ENCODE results near the gene SEPTIN2. TPM values are rescaled to one million over a fixed set of nuclear protein-coding genes. Genes with fewer than 3 reads are reported as not detected.

The SEPTIN2 gene
- total RNA-seq (2021) (431 and 500 TPM in 2 replicates), Bru-seq, nascent RNA (percentile 98 among the genes with signal in this experiment), BruChase-seq, experiment 1, labeled RNA remaining after a 2-hour chase (percentile 100 among the genes with signal in this experiment), BruChase-seq, experiment 2, labeled RNA remaining after a 6-hour chase (percentile 98 among the genes with signal in this experiment)
- long read RNA-seq, transcript SEPT2-204 (13 exons, 3,701 nt): minor isoform, 110 of 823 reads
- long read RNA-seq, transcript SEPT2-203 (13 exons, 3,315 nt): major isoform, 481 of 823 reads
- long read RNA-seq, transcript SEPT2-208 (12 exons, 3,267 nt): minor isoform, 11 of 823 reads
- long read RNA-seq, partial matches to known transcripts: 42 of 823 reads
- long read RNA-seq, other reads (novel, unspliced or antisense): 174 of 823 reads

DNA sequence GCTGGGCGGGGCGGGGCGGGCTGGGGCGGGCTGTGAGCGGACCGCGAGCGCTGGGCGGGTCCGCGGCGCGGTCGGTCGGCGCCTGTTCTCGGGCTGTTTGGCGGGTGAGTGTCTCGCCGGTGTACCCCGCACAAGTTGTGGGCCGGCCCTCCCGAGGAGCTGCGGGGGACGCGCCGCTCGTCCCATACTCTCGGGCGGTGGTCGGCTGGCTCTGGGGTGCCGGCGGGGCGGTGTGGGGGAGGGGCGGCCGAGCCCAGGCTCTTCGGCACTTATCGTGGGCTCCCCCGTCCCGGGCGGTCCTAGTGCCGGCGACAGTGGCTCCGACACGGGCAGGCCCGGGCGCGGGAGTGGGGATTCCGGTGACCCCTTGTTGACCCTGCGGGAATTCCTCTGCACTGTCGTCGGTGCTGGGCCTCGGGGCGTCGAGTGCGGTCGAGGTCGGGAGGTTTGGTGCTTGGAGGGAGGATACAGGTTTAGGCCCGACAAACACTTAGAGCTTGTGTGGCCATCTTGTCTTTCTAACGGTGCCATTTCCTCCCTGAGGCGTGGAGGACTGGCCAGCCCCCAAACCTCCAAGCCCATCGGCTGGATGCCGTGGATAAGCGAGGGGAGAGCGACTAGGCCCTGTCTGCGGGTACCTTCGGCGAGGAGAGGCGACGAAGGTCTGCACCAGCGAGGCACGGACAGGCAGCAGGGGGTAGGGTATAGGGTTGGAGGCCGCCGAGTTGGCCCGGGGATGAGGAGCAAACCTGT lies at the start of gene SEPTIN2:
Gene SEPTIN2 (plus strand): TSS at position 47 of the 753 bp plus-strand sequence. CDS start 8,308 bp downstream, outside the sequence.
- Histone ChIP-seq H3F3A (ENCODE audit: insufficient read depth, low read depth) (peaks cover 7% of the 10 kb centered on the region), H3K9me3 (ENCODE audit: insufficient read depth, low read depth) (no peaks in the 10 kb centered on the region), H2AFZ (peak within 1 kb of the TSS; percentile 90), H3K4me2 (peak within 1 kb of the TSS; percentile 91), H3K27ac (peak within 1 kb of the TSS; percentile 96), H3K9me2 (ENCODE audit: insufficient read depth) (no peaks in the 10 kb centered on the region), H4K20me1 (ENCODE audit: insufficient read depth) (peaks cover 64% of the 10 kb centered on the region), H3K4me1 (replicated peaks; ENCODE audit: insufficient read depth) (peaks cover 39% of the 10 kb centered on the region), H3K27me3 (ENCODE audit: insufficient read depth, low read depth) (no peaks in the 10 kb centered on the region), H3K79me2 (ENCODE audit: low read depth) (peaks cover 92% of the 10 kb centered on the region), H3K36me3 (ENCODE audit: low read depth) (peaks cover 32% of the 10 kb centered on the region), H3K4me3 (peak within 1 kb of the TSS; percentile 95)
- peak in 1 of 2 experiments; percentile 51 for DNase-seq
- POLR2A ChIA-PET (ENCODE audit: unreplicated experiment): interaction anchor here (0.7 kb wide), 1 partner anchor 36 kb away, joined by 3 read pairs; no protein-coding TSS in a partner anchor
- intact Hi-C loops (cut with micrococcal nuclease; ENCODE audit: unreplicated experiment): loop anchor here (1.0 to 5.0 kb wide), 6 partner anchors 41 to 418 kb away; partner anchors contain the start of genes FARP2, MTERF4 and STK25
- CTCF ChIA-PET: no interaction called here
- no TSS peak for BruUV-seq (replicated peaks)
- TF ChIP-seq EZH2 (IDR thresholded peaks at IDR 0.05; ENCODE audit: low read depth): no peak
- TF ChIP-seq, protein P1, sequence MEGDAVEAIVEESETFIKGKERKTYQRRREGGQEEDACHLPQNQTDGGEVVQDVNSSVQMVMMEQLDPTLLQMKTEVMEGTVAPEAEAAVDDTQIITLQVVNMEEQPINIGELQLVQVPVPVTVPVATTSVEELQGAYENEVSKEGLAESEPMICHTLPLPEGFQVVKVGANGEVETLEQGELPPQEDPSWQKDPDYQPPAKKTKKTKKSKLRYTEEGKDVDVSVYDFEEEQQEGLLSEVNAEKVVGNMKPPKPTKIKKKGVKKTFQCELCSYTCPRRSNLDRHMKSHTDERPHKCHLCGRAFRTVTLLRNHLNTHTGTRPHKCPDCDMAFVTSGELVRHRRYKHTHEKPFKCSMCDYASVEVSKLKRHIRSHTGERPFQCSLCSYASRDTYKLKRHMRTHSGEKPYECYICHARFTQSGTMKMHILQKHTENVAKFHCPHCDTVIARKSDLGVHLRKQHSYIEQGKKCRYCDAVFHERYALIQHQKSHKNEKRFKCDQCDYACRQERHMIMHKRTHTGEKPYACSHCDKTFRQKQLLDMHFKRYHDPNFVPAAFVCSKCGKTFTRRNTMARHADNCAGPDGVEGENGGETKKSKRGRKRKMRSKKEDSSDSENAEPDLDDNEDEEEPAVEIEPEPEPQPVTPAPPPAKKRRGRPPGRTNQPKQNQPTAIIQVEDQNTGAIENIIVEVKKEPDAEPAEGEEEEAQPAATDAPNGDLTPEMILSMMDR (conservative IDR thresholded peaks at IDR 0.05): no peak

DNA sequence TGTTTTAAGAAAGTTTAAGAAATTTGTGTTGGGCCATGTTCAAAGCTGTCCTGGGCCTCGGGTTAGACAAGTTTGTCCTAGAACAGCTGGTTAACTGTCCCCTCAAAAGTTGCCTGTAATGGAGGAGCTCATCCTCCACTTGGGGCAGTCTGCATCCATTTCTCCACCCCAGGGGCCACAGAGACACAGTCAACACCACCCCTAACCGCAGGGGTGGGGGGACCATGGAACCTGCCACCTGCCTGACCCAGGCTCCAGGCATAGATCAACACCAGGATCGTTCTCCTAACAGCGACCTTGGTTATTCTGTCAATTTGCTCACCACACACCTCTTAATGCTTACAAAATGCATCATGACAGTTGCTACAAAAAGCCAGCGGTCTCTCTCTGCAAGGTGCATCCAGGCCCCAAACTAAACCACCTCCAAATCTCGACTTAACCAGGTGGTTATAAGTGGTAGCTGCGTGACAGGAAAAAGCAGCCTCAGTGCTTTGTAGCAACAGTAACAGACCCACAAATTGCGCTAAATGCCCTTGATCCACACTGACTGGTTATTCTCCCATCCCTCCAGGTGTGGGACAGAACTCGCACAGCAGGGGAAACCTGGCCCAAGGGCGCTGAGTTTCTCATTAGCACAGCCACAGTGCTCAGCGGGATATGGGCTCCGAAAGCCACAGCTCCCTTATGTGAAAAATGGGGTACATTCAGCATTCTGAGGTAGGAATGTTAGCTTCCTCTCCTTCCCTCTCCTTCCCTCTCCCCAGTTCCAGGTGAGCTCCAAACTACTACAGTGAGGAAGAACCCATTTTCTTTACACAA lies 48.3 kb upstream of the SEPTIN2 start:
- POLR2A ChIA-PET (ENCODE audit: unreplicated experiment): no interaction called here

DNA sequence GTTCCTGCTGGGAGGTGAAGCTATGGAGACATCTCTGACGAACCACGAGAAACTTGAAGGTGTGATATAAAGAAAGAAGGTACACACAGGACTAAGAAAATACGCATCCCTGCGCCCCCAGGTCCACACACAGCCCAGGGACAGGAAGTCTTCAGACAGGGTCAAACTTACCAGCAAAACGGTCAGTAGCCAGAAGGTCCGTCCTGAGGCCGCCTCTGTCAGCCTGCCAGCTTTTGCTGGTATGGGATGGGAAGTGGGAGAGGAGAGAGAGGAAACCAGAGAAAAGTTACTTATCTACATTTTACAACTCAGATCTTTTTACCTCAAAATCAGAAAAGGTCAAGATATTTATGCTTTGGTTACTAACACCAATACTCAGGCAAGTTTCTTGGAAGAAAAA lies 47.4 kb upstream of the SEPTIN2 start:
- Histone ChIP-seq H3K36me3 (ENCODE audit: low read depth) (peaks cover 45% of the 10 kb centered on the region), H2AFZ (no peak overlapping the region), H3K27ac (no peak overlapping the region), H3K9me2 (ENCODE audit: insufficient read depth) (no peaks in the 10 kb centered on the region), H3K79me2 (ENCODE audit: low read depth) (peaks cover 65% of the 10 kb centered on the region), H3K4me3 (no peak overlapping the region), H3K27me3 (ENCODE audit: insufficient read depth, low read depth) (no peaks in the 10 kb centered on the region), H3F3A (ENCODE audit: insufficient read depth, low read depth) (peaks cover 18% of the 10 kb centered on the region; the same call in 1 of the 2 replicates), H4K20me1 (ENCODE audit: insufficient read depth) (peaks cover 72% of the 10 kb centered on the region), H3K4me2 (no peak overlapping the region), H3K9me3 (ENCODE audit: insufficient read depth, low read depth) (no peaks in the 10 kb centered on the region), H3K4me1 (replicated peaks; ENCODE audit: insufficient read depth) (peaks cover 31% of the 10 kb centered on the region)
- ChIA-PET CTCF (no interaction called here), POLR2A (ENCODE audit: unreplicated experiment) (no interaction called here)
- TF ChIP-seq, protein P1 (conservative IDR thresholded peaks at IDR 0.05): no peak
- no peak for TF ChIP-seq EZH2 (IDR thresholded peaks at IDR 0.05; ENCODE audit: low read depth)
- intact Hi-C loops (cut with micrococcal nuclease; ENCODE audit: unreplicated experiment): no loop called here
- BruUV-seq (replicated peaks): no TSS peak
- DNase-seq: no peak

More for the DNA sequence above, 48.3 kb upstream of the SEPTIN2 start:
- no peak for DNase-seq
- peaks cover 27% of the 10 kb centered on the region for H3K4me1 ChIP-seq (replicated peaks; ENCODE audit: insufficient read depth)
- H3K27ac ChIP-seq: no peak overlapping the region
- H3K4me2 ChIP-seq: no peak overlapping the region
- no TSS peak for BruUV-seq (replicated peaks)
- intact Hi-C loops (cut with micrococcal nuclease; ENCODE audit: unreplicated experiment): no loop called here
- H3K9me2 ChIP-seq (ENCODE audit: insufficient read depth): no peaks in the 10 kb centered on the region
- H4K20me1 ChIP-seq (ENCODE audit: insufficient read depth): peaks cover 73% of the 10 kb centered on the region
- peaks cover 13% of the 10 kb centered on the region; the same call in 1 of the 2 replicates for H3F3A ChIP-seq (ENCODE audit: insufficient read depth, low read depth)
- H3K36me3 ChIP-seq (ENCODE audit: low read depth): peaks cover 54% of the 10 kb centered on the region
- H3K9me3 ChIP-seq (ENCODE audit: insufficient read depth, low read depth): no peaks in the 10 kb centered on the region
- no peak overlapping the region for H3K4me3 ChIP-seq
- CTCF ChIA-PET: interaction anchor here (0.7 kb wide), 1 partner anchor 365 kb away, joined by 3 read pairs; no protein-coding TSS in a partner anchor
- H2AFZ ChIP-seq: no peak overlapping the region
- H3K27me3 ChIP-seq (ENCODE audit: insufficient read depth, low read depth): no peaks in the 10 kb centered on the region
- peaks cover 64% of the 10 kb centered on the region for H3K79me2 ChIP-seq (ENCODE audit: low read depth)
- TF ChIP-seq EZH2 (IDR thresholded peaks at IDR 0.05; ENCODE audit: low read depth): no peak
